ENCODE measurements around the gene COL16A1.

COL16A1 gene

DNA sequence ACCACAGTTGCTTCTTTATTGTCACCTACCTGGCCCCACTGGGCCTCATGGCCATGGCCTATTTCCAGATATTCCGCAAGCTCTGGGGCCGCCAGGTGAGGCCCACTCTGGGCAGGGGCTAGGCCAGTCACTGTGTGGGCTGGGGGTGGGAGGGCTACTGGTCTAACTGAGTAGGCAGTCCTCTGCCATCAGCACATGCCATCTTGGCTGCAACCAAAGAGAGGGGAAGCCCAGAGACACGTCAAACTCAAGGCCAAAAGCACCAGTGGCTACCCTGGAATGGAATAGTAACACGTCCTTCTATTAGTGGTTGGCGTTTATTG is 82.4 kb downstream of the COL16A1 start:
- H3K9ac ChIP-seq (ENCODE audit: low read depth, low read length, poor library complexity, severe bottlenecking): no peak overlapping the region
- no peak overlapping the region for H3K4me2 ChIP-seq (ENCODE audit: low read depth, low read length, poor library complexity, severe bottlenecking)
- H3K9me3 ChIP-seq (ENCODE audit: insufficient read depth, low read depth, low read length): no peaks in the 10 kb centered on the region
- no peaks in the 10 kb centered on the region for H3F3A ChIP-seq (ENCODE audit: low read depth)
- H3K27me3 ChIP-seq (ENCODE audit: insufficient read depth, low read length, poor library complexity, severe bottlenecking): no peaks in the 10 kb centered on the region
- H3K4me3 ChIP-seq (ENCODE audit: low read length, poor library complexity, severe bottlenecking): no peak overlapping the region
- H2AFZ ChIP-seq (ENCODE audit: low read length): no peak overlapping the region
- no peaks in the 10 kb centered on the region for H4K20me1 ChIP-seq (ENCODE audit: insufficient read depth, low read length, poor library complexity, severe bottlenecking)
- H3K9me2 ChIP-seq (replicated peaks; ENCODE audit: low read depth, low read length): no peaks in the 10 kb centered on the region
- no peaks in the 10 kb centered on the region for H3K4me1 ChIP-seq (ENCODE audit: insufficient read depth, low read length, poor library complexity, severe bottlenecking)
- 0 out of 2 replicates have a peak, but pooled peaks cover 5% of the 10 kb centered on the region for H3K36me3 ChIP-seq (ENCODE audit: insufficient read depth, low read length)
- H3K79me2 ChIP-seq (ENCODE audit: insufficient read depth, low read length): no peaks in the 10 kb centered on the region
- TF ChIP-seq, protein P1, sequence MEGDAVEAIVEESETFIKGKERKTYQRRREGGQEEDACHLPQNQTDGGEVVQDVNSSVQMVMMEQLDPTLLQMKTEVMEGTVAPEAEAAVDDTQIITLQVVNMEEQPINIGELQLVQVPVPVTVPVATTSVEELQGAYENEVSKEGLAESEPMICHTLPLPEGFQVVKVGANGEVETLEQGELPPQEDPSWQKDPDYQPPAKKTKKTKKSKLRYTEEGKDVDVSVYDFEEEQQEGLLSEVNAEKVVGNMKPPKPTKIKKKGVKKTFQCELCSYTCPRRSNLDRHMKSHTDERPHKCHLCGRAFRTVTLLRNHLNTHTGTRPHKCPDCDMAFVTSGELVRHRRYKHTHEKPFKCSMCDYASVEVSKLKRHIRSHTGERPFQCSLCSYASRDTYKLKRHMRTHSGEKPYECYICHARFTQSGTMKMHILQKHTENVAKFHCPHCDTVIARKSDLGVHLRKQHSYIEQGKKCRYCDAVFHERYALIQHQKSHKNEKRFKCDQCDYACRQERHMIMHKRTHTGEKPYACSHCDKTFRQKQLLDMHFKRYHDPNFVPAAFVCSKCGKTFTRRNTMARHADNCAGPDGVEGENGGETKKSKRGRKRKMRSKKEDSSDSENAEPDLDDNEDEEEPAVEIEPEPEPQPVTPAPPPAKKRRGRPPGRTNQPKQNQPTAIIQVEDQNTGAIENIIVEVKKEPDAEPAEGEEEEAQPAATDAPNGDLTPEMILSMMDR (conservative IDR thresholded peaks at IDR 0.05; ENCODE audit: low read length): no peak
- no peak for TF ChIP-seq EZH2phosphoT487 (IDR thresholded peaks at IDR 0.05; ENCODE audit: borderline replicate concordance)

DNA sequence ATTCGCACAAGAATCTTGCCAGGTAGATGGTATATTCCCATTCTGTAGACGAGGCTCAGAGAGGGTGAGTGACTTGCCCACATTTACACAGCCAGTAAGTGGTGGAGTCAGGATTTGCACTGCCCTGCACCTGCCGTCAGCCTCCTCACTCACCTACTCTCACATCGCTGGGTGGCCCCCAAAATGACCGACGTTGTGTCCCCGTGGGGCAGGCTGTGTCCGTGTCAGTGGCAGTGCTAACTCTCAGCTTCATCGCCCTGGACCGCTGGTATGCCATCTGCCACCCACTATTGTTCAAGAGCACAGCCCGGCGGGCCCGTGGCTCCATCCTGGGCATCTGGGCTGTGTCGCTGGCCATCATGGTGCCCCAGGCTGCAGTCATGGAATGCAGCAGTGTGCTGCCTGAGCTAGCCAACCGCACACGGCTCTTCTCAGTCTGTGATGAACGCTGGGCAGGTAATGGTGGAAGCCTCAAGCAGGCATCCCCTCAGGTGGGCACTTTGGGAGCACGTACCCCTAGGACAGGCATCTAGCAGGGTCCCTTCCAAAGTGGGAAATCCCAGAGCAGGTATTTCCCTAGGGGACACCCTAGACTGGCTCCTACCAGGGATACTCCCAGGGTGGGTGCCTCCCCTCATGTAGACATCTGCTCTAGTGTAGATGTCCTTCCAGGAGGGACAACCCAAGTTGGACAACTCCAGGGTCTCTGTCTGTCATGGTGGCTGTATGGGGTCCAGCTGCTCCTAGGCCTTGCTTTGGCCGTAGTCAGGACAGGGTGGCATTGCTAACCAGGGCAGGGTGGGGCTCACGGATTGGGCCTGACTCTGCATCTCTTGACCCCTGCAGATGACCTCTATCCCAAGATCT is 83.0 kb downstream of the COL16A1 start:
- Histone ChIP-seq H2AFZ (ENCODE audit: low read length) (no peak overlapping the region), H3K4me3 (ENCODE audit: low read length, poor library complexity, severe bottlenecking) (no peak overlapping the region), H3K27me3 (ENCODE audit: insufficient read depth, low read length, poor library complexity, severe bottlenecking) (no peaks in the 10 kb centered on the region), H3K36me3 (ENCODE audit: insufficient read depth, low read length) (0 out of 2 replicates have a peak, but pooled peaks cover 5% of the 10 kb centered on the region), H3K4me2 (ENCODE audit: low read depth, low read length, poor library complexity, severe bottlenecking) (no peak overlapping the region), H3K4me1 (ENCODE audit: insufficient read depth, low read length, poor library complexity, severe bottlenecking) (no peaks in the 10 kb centered on the region), H3K79me2 (ENCODE audit: insufficient read depth, low read length) (no peaks in the 10 kb centered on the region), H3K9ac (ENCODE audit: low read depth, low read length, poor library complexity, severe bottlenecking) (no peak overlapping the region), H3K9me2 (replicated peaks; ENCODE audit: low read depth, low read length) (no peaks in the 10 kb centered on the region), H4K20me1 (ENCODE audit: insufficient read depth, low read length, poor library complexity, severe bottlenecking) (no peaks in the 10 kb centered on the region), H3F3A (ENCODE audit: low read depth) (no peaks in the 10 kb centered on the region), H3K9me3 (ENCODE audit: insufficient read depth, low read depth, low read length) (no peaks in the 10 kb centered on the region)
- TF ChIP-seq, protein P1 (conservative IDR thresholded peaks at IDR 0.05; ENCODE audit: low read length): no peak
- TF ChIP-seq EZH2phosphoT487 (IDR thresholded peaks at IDR 0.05; ENCODE audit: borderline replicate concordance): no peak

DNA sequence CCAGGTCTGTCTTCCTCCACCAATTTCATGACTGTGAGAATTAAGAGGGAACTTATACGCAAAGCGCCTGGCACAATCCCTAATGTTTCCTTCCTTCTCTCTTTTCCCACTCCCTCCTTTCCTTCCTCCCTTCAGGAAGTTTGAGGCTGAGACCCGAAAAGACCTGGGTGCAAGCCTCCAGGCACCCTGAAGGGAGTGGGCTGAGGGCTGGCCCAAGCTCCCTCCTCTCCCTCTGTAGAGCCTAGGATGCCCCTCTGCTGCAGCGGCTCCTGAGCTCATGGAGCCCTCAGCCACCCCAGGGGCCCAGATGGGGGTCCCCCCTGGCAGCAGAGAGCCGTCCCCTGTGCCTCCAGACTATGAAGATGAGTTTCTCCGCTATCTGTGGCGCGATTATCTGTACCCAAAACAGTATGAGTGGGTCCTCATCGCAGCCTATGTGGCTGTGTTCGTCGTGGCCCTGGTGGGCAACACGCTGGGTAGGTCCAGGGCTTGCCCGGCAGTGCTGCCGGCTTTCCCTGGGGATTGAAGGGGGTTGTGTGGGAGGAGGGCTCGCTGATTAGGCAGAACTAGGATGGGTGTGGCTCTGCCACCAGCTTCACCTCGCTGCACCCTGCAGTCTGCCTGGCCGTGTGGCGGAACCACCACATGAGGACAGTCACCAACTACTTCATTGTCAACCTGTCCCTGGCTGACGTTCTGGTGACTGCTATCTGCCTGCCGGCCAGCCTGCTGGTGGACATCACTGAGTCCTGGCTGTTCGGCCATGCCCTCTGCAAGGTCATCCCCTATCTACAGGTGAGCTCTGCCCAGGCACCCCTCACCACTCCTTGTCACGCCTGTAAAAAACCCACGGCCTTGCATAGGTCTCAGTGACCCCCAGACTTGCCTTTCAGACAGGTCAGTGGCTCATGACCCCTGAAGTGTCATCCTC is 84.6 kb downstream of the COL16A1 start:
- no peaks in the 10 kb centered on the region for H3K9me3 ChIP-seq (ENCODE audit: insufficient read depth, low read depth, low read length)
- H3K9ac ChIP-seq (ENCODE audit: low read depth, low read length, poor library complexity, severe bottlenecking): no peak overlapping the region
- H3K9me2 ChIP-seq (replicated peaks; ENCODE audit: low read depth, low read length): no peaks in the 10 kb centered on the region
- no peak for TF ChIP-seq EZH2phosphoT487 (IDR thresholded peaks at IDR 0.05; ENCODE audit: borderline replicate concordance)
- TF ChIP-seq, protein P1 (conservative IDR thresholded peaks at IDR 0.05; ENCODE audit: low read length): no peak
- no peaks in the 10 kb centered on the region for H3K4me1 ChIP-seq (ENCODE audit: insufficient read depth, low read length, poor library complexity, severe bottlenecking)
- H3K4me2 ChIP-seq (ENCODE audit: low read depth, low read length, poor library complexity, severe bottlenecking): no peak overlapping the region
- H2AFZ ChIP-seq (ENCODE audit: low read length): no peak overlapping the region
- no peaks in the 10 kb centered on the region for H3K27me3 ChIP-seq (ENCODE audit: insufficient read depth, low read length, poor library complexity, severe bottlenecking)
- no peaks in the 10 kb centered on the region for H4K20me1 ChIP-seq (ENCODE audit: insufficient read depth, low read length, poor library complexity, severe bottlenecking)
- no peak overlapping the region for H3K4me3 ChIP-seq (ENCODE audit: low read length, poor library complexity, severe bottlenecking)
- H3F3A ChIP-seq (ENCODE audit: low read depth): no peaks in the 10 kb centered on the region
- H3K36me3 ChIP-seq (ENCODE audit: insufficient read depth, low read length): no peaks in the 10 kb centered on the region
- H3K79me2 ChIP-seq (ENCODE audit: insufficient read depth, low read length): no peaks in the 10 kb centered on the region

Data from Loucy (cell line).